Activated gamma-delta T cell (primary cell): Measurements from ENCODE around the gene CACHD1.

ENCODE experiments used
- DNase-seq: peaks from one replicate; lab custom pipeline; 2025; lab: John Stamatoyannopoulos, UW

The CACHD1 gene

GRCh38 chr1:64654519-64655341, 184.8 kb downstream of the CACHD1 start:
- DNase-seq, result no peak

GRCh38 chr1:64655861-64656260, 185.9 kb downstream of the CACHD1 start:
- no peak for DNase-seq

- DNase-seq, result no peak
These were observed 189.7 kb downstream of the CACHD1 start for GRCh38 chr1:64659478-64660138.

GRCh38 chr1:64663668-64664067, 193.7 kb downstream of the CACHD1 start:
- DNase-seq, result no peak

- DNase-seq, result no peak
These were observed 194.4 kb downstream of the CACHD1 start for GRCh38 chr1:64664299-64664698.

GRCh38 chr1:64669098-64669675, 199.3 kb downstream of the CACHD1 start:
- no peak for DNase-seq

GRCh38 chr1:64675718-64676345, 205.9 kb downstream of the CACHD1 start:
- DNase-seq, result no peak

GRCh38 chr1:64676386-64676785, 206.5 kb downstream of the CACHD1 start:
- no peak for DNase-seq

GRCh38 chr1:64677532-64677931, 207.6 kb downstream of the CACHD1 start:
- no peak for DNase-seq

- no peak for DNase-seq
These were observed 208.4 kb downstream of the CACHD1 start for GRCh38 chr1:64678366-64678765.

- no peak for DNase-seq
These were observed 209.2 kb downstream of the CACHD1 start for GRCh38 chr1:64679177-64679576.

GRCh38 chr1:64680599-64680998, 210.7 kb downstream of the CACHD1 start:
- DNase-seq, result no peak

- DNase-seq, result no peak
These were observed 211.1 kb downstream of the CACHD1 start for GRCh38 chr1:64681043-64681442.

GRCh38 chr1:64683419-64683818, 213.5 kb downstream of the CACHD1 start:
- no peak for DNase-seq

GRCh38 chr1:64685217-64685616, 215.3 kb downstream of the CACHD1 start:
- no peak for DNase-seq

- DNase-seq, result no peak
These were observed 215.9 kb downstream of the CACHD1 start for GRCh38 chr1:64685765-64686341.

- no peak for DNase-seq
These were observed 217.1 kb downstream of the CACHD1 start for GRCh38 chr1:64686828-64687724.

- no peak for DNase-seq
These were observed 217.9 kb downstream of the CACHD1 start for GRCh38 chr1:64687725-64688327.

- DNase-seq, result no peak
These were observed 221.7 kb downstream of the CACHD1 start for GRCh38 chr1:64691626-64692025.

- DNase-seq, result no peak
These were observed 223.0 kb downstream of the CACHD1 start for GRCh38 chr1:64692911-64693310.

GRCh38 chr1:64693406-64693805, 223.5 kb downstream of the CACHD1 start:
- DNase-seq, result no peak
